T-helper 2 cell treated with Interferon-gamma antibody and Interleukin-4, amounts not matched to agents 5 μg/mL and 100 μg/mL, for 36 hours (primary cell): Measurements from ENCODE around the gene HADHA.

ENCODE experiments used
- DNase-seq: peaks from one replicate; pipeline ENCODE4 v3.0.0; 2021; ENCODE audit warnings: low spot score
- H3K27ac Mint-ChIP-seq: one replicate; pipeline ENCODE4 v1.8.0; 2021; ENCODE audit warnings: mild to moderate bottlenecking, mixed read lengths
- H3K27me3 Mint-ChIP-seq: one replicate; pipeline ENCODE4 v1.8.0; 2021; ENCODE audit warnings: low read depth, mixed read lengths
- H3K36me3 Mint-ChIP-seq: one replicate; pipeline ENCODE4 v1.8.0; 2021; ENCODE audit warnings: low read depth, mixed read lengths
- H3K4me1 Mint-ChIP-seq: one replicate; pipeline ENCODE4 v1.8.0; 2021; ENCODE audit warnings: low read depth, mixed read lengths
- H3K4me3 Mint-ChIP-seq: one replicate; pipeline ENCODE4 v1.8.0; 2022; ENCODE audit warnings: mild to moderate bottlenecking, moderate library complexity, mixed read lengths
- H3K9me3 Mint-ChIP-seq: one replicate; pipeline ENCODE4 v1.8.0; 2021; ENCODE audit warnings: mixed read lengths

Gene HADHA

GRCh38 chr2:26144031-26144430 lies 100.4 kb downstream of the HADHA start:
- H3K27me3 Mint-ChIP-seq: peaks cover 3% of the 10 kb centered on the region
- H3K9me3 Mint-ChIP-seq: no peaks in the 10 kb centered on the region
- no peak for DNase-seq
- H3K36me3 Mint-ChIP-seq: peaks cover 4% of the 10 kb centered on the region
- H3K4me1 Mint-ChIP-seq: peaks cover 2% of the 10 kb centered on the region
- H3K27ac Mint-ChIP-seq: no peak overlapping the region
- no peak overlapping the region for H3K4me3 Mint-ChIP-seq

GRCh38 chr2:26141145-26141769 lies 103.2 kb downstream of the HADHA start:
- DNase-seq: no peak
- Mint-ChIP-seq H3K27me3 (no peaks in the 10 kb centered on the region), H3K27ac (no peak overlapping the region), H3K9me3 (no peaks in the 10 kb centered on the region), H3K4me1 (peaks cover 2% of the 10 kb centered on the region), H3K4me3 (no peak overlapping the region), H3K36me3 (peaks cover 7% of the 10 kb centered on the region)
